NCI-H1694 treated with DMSO at 0.1 percent for 48 hours (cell line): ENCODE measurements around the gene CAST.

Experiments
- DNase-seq: peaks from one replicate; lab custom pipeline; 2025; lab: John Stamatoyannopoulos, UW

The CAST gene

DNA sequence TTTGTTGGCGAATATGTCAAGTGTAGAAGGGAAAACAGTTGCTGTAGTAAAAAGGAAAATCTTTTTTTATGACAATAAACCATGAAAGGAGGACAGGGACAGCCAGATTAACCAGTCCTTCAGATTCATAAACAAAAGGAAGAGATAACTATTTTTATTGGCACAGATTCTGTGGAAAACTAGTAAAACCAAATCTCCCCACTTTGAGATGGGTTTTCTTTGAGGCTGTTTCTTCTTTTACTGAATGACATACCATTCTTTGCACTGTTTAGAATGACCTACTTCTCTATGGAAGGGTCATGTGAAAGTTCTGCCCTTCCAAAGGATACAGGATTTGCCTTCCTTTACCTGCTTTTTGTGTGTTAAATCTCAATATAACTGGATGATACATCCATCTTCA lies 13.7 kb downstream of the CAST start:
- DNase-seq = no peak

DNA sequence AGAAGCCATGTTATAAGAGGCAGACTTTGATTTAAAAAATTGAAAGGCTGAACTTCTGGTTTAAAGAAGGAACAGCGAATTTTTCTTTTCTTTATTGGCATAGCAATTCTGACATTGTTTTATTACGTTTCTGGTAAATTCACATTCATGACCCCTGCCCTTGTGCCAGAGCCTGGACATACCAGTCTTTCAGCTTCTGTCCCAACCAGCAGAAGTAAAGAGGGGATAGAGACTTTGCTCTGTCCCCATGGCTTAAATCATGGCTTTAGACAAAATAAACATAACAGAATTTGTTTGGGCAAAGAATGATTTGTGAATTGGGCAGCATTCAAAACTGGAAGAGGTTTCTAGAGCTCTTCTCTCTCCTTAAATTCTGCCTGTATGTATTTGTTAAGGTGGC lies 15.3 kb downstream of the CAST start:
- no peak for DNase-seq

DNA sequence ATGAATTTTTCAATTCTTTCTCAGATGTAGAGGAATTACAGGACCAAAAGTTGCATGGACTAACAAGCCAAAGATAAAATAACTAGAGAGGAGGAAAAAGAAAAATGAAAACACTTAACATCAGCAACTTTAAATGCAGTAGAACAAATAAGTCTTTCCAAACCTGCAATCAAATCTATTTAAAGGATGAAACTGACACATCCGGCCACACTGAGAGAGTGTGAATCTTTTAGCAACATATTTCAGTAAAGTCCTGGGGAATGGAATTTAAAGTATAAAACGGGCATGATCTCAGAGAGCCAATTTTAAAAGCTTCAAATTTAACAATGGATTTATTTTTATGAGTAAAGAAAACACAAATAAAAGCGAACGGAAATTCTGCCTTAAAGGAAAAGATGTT lies 17.1 kb downstream of the CAST start:
- DNase-seq = no peak

DNA sequence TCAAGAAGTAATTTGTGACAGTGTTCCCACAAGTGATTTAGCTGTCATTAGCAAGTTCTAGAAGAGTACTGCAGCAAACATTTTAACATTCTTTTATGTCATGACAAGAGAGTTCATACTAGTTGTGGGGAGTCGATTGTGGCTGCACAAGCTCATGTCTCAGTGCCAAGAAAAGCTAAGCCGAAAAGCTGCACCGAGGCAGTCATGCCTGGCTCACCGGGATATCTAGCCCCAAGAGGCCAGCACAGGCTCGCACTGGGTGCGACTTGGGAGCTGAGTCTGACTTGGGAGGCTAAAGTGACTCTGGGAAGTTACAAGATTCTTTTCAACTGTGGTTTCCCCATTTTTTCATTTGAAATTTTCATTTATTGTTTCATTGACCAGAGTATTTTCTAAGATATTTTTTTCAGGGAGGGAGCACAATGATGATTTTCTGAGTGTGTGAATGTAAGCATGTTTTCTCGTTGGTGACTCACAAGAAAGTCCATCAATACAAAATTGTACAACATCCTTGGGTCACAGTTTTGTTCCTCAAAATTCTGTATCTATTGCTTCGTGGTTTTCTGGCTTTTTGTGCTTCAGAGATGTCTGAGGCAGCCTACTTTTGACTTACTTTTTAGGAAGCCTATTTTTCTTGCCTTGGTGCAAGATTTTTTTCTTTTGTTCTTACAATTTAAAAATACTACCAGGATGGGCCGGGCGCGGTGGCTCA lies 18.7 kb downstream of the CAST start:
- DNase-seq = no peak

DNA sequence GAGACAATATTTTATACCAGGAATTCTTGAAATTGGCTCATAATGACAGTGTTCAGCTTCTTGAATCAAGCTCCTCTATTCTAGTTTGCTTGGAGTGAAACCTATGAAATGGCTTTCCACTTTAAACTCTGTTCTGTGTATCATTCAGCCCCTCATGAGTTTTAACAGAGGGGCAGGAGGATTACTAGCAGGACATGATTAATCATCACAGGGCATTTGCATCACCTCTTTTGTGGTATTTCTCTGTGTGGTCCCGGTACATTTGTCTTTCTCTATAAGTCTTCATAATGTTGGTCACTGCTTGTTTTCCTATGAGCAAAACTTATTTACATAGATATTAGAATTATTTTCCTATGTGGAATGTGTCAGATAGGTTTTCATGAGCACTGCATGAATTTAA lies 21.2 kb downstream of the CAST start:
- DNase-seq = no peak

DNA sequence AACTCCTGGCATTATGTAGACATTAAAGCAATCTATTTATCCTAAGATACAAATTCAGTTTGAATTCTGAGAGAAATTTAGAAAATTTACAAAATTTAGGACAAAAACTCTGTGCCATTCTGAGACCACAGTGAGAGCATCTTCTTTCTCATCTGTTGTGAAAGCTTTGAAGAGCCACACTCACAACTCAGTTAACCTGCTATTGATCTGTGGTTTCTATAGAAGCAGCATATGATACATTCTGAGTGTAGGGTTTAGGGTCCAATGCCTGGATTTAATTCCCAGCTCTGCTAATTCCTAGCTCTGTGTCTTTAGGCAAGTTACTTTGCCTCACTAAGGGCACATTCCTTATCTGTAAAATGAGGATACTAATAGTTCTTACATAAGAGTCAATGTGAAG lies 21.6 kb downstream of the CAST start:
- no peak for DNase-seq

DNA sequence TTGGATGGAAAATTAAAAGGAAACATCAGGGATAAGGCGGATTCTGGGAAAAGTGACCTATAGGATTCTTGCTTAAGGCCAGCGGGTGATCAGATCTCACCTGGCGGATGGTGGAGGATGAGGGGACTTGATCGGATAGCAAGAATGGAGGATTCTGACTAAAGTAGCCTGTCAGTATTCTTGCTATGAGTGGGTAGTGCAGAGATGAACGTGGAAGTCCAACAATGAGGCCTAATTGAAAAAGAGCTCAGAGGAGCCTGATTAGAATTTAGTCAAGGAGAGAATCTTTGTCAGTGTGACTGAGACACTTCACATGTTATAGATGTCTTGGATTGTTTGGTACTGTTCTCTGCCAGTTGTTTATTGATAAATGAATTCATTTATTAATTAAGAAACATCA lies 24.9 kb downstream of the CAST start:
- no peak for DNase-seq

DNA sequence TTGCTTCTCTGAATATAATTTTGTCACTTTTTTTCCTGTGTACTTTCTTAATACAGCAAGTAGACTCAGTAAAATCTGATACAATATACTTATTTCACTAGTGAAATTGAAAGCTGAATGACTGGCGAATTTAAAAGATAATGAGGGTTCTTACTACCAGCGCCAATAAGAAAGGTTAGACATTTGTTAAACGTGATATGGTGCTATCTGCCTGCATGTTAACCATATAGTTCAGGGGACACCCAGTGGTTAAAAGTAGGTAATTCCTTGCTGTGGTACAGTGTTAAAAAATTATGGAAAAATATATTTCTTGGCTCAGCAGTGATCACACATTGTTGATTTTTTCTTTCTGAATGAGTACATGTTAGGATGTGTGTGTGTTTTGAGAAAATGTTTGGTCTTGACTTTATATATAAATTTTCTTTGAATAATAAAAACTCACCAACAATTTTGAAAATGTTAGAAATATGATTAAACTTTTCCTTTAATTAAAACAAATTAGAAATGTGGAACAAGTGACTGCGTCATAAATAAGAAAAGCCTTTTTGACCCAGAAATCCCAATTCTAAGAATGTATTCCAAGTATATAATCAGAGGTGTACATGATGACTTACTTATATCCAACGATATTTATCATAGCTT lies 25.8 kb downstream of the CAST start:
- DNase-seq = peak; percentile 67

DNA sequence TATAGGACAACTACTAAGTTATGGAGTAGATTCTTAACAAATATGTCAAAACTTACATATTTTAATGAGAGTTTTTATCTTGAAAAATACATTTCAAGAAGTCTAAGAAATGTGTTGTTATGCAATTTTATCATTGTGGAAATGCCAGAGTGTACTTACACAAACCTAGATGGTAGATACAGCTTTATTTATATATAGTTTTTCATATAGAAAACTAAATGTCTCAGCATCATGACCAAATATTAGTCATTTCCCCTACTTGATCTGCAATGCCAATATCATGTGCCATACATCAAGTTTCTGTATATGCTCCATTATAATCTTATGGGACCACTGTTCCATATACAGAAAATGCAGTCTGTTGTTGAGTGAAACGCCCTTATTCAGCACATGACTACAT lies 28.7 kb downstream of the CAST start:
- no peak for DNase-seq

DNA sequence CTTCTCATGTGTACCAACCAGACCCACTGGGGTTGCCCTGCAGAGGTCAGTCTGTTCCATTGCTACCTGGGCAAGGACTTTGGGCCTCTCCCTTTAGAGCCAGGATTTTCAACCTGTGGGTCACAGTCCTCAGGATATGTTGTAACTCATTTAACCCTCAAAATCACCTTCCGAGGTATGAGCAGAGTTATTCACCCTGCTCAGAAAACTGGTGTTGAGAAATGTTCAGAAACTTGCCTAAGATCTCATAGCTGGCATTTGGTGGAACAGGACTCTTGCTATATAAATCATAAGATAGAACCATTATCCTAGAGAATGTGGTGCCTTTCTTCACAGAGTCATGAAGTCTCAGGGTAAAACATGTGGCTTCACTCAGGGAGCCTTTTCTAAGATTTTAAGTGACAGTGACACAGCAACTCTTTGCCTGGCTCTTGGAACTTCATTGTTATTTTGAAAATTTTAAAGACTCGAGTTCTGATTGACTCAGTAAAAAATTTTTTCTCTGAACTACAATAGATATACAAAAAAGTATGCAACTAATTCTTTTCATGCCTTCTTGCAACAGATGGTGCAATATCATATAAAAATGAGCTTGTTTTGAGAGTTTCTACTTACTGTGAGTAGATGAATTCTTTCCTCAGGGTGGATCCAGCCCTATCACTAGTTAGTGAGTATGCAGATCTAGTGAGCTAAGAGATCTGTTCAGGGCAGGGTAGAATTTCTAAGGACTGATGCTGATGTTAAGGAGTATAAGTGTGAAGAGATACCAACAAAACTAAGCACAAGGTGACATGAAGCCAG lies 29.5 kb downstream of the CAST start:
- DNase-seq = no peak

DNA sequence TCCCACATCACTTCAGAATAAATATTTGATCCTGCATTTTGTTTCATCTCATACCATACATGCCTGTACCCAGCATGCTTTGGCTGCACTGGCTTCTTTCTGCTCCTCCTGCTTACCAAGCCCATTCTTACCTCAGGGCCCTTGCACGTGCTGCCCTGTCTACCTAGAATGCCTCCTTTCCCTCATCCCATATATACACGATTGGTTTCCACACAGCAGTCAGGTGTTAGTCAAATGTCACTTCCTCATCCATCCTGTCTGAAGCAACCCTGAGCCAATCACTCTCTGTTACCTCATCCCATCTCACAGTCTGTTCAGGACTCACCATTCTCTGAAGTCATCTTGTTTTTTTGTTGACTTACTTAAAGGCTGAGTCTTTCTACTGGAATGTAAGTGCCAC lies 30.3 kb downstream of the CAST start:
- no peak for DNase-seq

DNA sequence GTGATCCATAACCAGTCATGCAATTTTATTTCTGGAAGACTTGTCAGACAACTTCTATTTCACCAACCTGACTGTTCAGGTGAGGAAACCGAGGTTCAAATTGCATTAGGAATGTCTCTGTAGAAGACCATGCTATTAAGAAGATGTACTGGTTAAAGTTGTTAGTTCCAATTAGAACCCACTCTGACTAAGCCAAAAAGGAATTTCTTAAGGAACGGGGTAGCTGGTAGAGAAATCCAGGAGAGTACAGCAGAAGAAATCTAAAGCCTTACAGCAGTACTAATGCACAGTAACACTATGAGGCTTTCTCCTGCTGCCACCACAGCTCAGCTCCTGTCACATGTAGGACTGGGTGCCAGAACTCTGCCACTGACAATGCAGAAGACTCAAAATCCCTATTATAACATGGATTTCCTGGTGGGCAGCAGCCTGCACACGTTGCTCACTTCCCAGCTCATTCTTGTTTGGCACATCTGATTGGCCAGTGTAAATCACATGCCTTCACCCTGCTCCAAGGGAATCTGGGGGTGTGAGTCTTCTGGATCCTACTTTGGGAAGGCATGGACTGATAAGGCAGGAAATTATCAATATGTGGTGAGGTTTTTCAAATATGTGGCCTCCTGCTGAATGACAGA lies 37.1 kb downstream of the CAST start:
- no peak for DNase-seq

DNA sequence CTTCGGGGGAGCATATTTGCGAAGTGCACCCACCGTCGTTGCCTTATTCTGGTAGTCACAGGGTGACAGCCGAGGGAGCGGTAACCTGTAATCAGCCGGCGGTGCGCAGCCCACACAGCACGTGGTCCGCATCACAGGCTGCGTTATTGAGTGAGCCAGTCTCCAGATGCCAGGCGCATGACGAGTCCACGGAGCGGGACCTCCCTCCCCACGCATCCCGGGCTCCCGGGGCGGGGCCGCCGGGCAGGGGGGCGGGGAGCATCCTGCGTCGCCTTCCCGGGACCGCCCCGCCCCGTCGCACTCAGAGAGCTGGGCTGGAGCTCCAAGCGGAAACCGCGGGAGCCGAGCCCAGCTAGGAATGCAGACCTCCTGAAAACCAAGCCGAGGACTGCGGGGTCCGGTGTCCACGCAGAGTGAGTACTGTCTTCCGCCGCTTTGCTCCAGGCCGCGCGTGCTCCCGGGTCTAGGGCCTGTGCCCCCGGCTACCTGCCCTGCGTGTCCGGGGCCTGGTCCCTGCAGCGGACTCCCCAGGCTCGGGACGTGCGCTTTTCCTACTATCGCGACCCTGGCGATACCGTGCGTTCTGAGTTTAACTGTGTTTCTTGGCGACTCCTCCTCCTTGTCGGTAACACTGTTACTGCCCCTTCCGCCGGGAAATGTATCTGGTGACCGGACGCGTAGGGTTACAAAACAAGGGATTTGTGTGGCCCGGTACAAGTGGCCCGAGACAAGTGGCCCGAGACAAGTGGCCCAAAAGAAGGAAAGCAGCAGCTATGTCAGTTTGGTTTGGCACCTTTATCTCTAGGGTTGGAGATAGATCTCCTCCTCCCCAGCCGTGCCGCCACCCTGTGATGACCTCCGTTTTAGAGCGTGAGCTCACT lies 40.6 kb downstream of the CAST start:
- DNase-seq = peak; percentile 50

DNA sequence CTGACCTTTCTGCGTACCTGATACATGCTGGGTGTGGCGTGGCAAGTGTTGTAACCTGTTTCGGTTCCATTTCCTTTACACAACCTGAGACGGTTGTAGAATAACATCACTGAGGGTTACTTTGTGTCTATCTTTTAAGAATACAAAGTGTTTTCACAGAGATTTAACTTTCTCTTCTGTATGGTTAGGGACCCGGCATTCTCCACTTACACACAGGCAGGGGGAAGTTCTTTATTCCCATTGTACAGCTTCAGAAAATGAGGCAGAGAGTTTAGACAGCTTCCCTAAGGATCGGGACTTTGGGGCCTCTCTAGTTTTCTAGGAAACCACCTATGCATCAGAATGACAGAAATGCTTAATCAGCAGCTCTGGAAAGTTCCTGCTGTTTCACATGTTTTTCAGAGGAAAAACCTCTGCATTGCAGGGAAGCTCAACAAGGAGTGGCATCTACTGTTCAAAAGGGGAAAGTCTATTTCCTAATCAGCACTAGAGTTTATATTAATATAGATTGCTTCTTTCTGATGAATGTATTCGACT lies 41.3 kb downstream of the CAST start:
- DNase-seq = no peak

DNA sequence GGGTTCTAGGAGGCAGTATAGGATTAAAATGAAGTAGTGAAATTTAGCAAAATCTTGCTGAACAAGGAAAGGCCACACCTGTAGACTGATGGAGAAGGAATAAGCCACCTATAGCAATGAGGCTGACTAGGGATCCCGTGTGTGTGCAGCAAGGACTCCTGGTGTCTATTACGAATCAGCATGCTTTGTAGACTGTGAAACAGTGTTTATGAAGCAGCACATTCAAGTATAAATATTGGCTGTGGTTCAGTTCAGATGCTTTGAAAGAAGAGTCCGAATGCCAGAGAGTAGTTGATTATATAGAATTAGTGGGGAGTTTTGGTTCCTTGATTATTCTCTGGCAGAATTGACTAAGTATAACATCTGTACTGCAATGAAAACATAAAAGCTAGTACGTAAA lies 41.8 kb downstream of the CAST start:
- no peak for DNase-seq

DNA sequence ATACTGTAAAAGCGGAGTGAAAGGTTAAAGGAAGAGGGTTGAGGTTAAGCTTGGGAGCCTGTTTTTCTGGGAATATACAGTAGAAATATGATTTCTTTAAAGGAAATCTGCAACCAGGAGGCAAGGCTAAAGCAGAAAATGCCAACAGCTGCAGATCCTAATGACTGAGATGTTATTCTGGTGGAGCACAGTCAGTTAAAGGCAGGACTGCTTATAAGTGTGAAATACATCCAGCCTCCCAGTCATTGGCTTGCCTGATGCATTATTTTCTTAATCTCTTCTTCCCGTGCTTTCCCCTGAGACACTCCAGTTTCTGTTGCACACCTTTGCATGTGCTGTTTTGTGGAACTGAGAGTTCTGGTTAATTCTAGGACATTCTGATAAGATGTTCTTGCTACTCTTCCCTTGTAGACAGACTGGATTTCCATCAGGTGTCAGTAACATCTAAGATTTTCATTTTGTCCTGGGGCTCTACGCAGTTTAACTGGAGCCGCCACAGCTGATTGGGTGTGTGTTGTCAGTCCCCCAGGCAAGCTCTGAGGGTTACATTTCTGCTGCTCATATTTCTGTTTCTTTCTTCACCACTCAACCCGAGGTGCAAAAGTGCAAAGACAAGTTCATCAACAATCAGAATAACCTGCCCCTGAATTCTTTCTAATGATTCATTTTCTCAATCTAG lies 44.4 kb downstream of the CAST start:
- no peak for DNase-seq

DNA sequence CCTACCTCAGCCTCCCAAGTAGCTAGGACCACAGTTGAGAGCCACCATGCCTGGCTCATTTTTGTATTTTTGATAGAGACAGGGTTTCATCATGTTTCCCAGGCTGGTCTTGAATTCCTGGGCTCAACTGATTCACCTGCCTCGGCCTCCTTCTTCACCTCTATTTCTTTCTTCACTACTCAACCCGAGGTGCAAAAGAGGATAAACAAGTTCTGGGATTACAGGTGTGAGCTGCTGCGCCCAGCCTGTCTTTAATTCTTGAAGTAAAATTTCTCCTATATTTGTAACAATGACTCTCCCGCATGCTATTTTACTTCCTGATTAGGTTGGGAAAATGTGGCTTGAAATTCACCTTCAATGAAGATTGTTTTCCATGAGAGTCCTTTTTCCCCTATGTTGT lies 46.4 kb downstream of the CAST start:
- DNase-seq = no peak

DNA sequence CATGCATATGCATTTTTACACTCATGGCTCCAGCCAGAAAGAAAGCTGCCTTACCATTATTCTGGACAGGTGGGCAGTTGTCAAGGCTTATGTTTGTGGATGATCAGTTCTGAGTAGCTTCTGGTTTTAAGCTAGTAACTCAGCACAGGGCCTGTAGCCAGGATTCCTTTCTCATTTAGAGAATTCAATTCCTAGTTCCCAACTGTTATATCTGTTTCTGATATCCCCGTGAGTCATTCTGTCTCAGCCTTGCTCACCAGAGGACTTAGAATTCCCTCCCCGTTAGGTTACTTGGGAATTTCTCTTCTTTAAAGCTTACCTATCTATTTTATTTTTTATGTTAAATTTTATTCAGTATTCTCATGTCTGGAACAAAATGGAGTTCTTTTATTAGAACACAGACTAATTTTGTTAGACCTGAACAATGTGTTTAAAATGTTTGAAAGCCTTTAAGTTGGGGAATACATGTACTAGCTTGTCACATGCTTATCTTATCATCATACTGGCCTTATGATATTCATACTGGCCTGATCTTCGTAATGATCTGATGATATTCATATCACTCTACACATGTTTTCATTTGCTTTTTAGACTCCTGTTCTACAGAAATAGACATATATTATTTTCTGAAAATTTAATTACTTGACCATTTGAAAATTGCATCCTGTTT lies 47.1 kb downstream of the CAST start:
- DNase-seq = no peak

DNA sequence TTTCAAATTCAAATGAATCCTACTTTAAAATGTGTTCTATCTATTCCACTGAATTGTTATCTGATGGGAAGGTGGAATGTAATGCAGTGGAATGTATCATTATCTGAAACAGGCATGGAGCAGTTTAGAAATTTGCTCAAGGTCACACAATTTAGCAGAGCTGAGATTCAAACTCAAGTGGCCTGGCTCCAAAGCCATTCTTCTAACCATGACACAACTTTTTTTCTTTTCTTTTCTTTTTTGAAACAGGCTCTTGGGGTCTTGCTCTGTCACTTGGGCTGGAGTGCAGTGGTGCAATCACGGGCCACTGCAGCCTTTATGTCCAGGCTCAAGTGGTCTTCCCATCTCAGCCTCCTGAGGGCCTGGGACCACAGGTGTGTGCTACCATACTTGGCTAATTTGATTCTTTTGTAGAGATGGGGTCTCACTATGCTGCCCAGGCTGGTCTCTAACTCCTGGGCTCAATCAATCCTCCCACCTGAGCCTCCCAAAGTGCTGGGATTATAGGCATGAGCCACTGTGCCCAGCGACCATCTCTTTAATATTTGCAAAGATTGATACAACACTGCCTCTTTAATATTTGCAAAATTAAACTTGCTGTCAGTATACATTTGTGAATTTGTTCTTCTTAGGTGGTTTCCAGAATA lies 50.0 kb downstream of the CAST start:
- DNase-seq = no peak

DNA sequence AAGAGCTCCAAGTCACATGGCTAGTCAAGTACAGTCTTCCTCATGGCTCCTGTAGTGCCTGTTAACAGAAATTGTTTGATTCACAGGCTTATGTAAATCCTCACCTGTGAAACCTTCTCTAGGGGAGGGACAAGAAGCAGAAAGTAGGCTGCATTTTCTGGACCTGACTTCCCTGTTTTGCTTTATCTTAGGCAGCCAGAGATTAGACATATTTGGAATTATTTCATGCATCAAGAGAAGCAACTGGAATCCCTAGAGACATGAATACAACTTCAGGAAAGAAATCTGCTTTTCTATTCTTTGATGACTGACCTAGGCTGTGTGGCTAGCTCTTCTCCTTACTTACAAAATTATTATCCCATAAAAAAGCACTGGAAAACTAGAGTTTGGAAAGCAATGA lies 52.3 kb downstream of the CAST start:
- no peak for DNase-seq
